ENCODE data around the gene DUT.

The DUT gene

GRCh38 chr15:48309740-48310139 lies 21.5 kb upstream of the DUT start:
- DNase-seq (ENCODE audit: low read depth) = no peak
- no peak overlapping the region for H3K4me3 ChIP-seq (ENCODE audit: low read depth, low read length)
- TF ChIP-seq, protein P1, sequence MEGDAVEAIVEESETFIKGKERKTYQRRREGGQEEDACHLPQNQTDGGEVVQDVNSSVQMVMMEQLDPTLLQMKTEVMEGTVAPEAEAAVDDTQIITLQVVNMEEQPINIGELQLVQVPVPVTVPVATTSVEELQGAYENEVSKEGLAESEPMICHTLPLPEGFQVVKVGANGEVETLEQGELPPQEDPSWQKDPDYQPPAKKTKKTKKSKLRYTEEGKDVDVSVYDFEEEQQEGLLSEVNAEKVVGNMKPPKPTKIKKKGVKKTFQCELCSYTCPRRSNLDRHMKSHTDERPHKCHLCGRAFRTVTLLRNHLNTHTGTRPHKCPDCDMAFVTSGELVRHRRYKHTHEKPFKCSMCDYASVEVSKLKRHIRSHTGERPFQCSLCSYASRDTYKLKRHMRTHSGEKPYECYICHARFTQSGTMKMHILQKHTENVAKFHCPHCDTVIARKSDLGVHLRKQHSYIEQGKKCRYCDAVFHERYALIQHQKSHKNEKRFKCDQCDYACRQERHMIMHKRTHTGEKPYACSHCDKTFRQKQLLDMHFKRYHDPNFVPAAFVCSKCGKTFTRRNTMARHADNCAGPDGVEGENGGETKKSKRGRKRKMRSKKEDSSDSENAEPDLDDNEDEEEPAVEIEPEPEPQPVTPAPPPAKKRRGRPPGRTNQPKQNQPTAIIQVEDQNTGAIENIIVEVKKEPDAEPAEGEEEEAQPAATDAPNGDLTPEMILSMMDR (IDR thresholded peaks at IDR 0.05; ENCODE audit: low read depth, low read length, missing control alignments) = no peak

- H3K4me3 ChIP-seq (ENCODE audit: low read depth, low read length) = no peak overlapping the region
- DNase-seq (ENCODE audit: low read depth) = no peak
- TF ChIP-seq, protein P1 (IDR thresholded peaks at IDR 0.05; ENCODE audit: low read depth, low read length, missing control alignments) = no peak
Measured at GRCh38 chr15:48313216-48313615, 18.0 kb upstream of the DUT start.

GRCh38 chr15:48315041-48315440 lies 16.2 kb upstream of the DUT start:
- no peak overlapping the region for H3K4me3 ChIP-seq (ENCODE audit: low read depth, low read length)
- DNase-seq (ENCODE audit: low read depth) = no peak
- TF ChIP-seq, protein P1 (IDR thresholded peaks at IDR 0.05; ENCODE audit: low read depth, low read length, missing control alignments) = no peak

DNA sequence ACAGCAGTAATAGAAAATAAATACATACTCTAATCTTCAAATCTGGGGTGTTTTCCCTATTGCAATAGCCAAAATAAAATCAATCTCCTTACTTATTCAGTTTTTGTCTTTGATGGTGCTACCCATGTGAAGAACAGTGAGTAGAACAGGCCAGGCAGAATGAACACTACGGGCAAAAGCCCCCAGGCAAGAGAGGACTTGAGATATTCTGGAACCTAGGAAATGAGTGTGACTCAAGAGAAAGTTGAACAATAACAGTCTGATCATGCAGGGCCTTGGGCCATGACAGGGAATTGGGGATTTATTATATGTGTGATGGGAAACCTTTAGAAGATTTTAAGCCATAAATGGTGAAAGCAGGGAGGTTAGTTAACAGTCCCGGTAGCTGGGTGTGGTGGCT lies 14.0 kb upstream of the DUT start:
- TF ChIP-seq, protein P1 (IDR thresholded peaks at IDR 0.05; ENCODE audit: low read depth, low read length, missing control alignments) = no peak
- no peak overlapping the region for H3K4me3 ChIP-seq (ENCODE audit: low read depth, low read length)
- DNase-seq (ENCODE audit: low read depth) = no peak

- TF ChIP-seq, protein P1 (IDR thresholded peaks at IDR 0.05; ENCODE audit: low read depth, low read length, missing control alignments) = no peak
- no peak overlapping the region for H3K4me3 ChIP-seq (ENCODE audit: low read depth, low read length)
- DNase-seq (ENCODE audit: low read depth) = no peak
Measured at GRCh38 chr15:48318131-48318530, 13.1 kb upstream of the DUT start.

DNA sequence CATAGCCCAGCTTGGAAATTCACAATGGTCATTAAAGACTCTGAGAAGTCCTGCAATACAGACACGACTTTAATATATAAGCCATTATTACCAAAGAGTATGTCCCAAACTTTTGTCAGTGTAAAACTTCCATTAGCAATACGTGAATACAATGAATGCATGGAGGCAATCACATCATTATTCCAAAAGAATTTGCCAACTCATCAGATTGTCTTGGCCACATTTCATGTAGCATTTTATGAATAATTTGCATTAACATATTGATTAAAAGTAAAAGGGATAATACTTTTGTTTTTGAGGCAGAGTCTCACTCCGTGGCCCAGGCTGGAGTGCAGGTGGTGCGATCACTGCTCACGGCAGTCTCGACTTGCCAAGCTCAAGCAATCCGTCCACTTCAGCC lies 7.9 kb upstream of the DUT start:
- TF ChIP-seq, protein P1 (IDR thresholded peaks at IDR 0.05; ENCODE audit: low read depth, low read length, missing control alignments) = no peak
- no peak for DNase-seq (ENCODE audit: low read depth)
- H3K4me3 ChIP-seq (ENCODE audit: low read depth, low read length) = no peak overlapping the region

GRCh38 chr15:48324949-48325348 lies 6.3 kb upstream of the DUT start:
- H3K4me3 ChIP-seq (ENCODE audit: low read depth, low read length) = no peak overlapping the region
- DNase-seq (ENCODE audit: low read depth) = no peak
- TF ChIP-seq, protein P1 (IDR thresholded peaks at IDR 0.05; ENCODE audit: low read depth, low read length, missing control alignments) = no peak

Data from GM12864 (cell line).